Measurements from ENCODE around the gene IGF1R.

DNA sequence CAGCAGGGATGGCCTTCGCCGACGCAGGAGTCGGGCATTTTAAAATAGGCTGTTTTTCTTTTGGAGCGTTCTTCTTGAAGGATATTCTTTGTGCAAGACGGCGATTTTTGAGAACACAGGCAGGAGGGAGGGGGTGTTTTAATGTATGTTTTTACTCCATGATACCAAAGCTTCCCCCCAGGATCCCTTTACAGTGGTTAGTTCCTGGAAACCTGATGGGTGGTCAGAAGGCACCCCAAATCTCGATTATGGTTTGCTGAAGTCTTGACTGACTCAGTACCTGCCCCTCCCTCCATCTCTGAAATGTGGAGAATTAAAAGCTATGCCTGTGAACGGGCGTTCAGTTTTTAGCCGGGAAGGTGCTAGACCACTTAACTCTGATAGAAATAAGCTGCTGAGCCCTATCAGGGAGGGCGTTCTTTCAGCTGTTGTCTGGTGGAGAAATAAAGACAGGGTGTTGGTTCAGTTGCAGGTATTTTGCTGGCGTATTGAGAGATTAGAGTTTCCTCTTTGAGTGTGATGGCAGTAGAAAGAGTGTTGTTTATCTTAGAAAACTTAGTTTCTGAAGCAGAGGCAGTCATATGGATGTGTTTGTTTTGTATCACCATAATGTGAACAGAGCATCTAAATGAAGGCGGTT lies 3.4 kb downstream of the IGF1R start:
- TF ChIP-seq, protein P1, sequence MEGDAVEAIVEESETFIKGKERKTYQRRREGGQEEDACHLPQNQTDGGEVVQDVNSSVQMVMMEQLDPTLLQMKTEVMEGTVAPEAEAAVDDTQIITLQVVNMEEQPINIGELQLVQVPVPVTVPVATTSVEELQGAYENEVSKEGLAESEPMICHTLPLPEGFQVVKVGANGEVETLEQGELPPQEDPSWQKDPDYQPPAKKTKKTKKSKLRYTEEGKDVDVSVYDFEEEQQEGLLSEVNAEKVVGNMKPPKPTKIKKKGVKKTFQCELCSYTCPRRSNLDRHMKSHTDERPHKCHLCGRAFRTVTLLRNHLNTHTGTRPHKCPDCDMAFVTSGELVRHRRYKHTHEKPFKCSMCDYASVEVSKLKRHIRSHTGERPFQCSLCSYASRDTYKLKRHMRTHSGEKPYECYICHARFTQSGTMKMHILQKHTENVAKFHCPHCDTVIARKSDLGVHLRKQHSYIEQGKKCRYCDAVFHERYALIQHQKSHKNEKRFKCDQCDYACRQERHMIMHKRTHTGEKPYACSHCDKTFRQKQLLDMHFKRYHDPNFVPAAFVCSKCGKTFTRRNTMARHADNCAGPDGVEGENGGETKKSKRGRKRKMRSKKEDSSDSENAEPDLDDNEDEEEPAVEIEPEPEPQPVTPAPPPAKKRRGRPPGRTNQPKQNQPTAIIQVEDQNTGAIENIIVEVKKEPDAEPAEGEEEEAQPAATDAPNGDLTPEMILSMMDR (IDR thresholded peaks at IDR 0.05): no peak
- TF ChIP-seq POLR2A (IDR thresholded peaks at IDR 0.05): no peak
